Dermis microvascular lymphatic vessel endothelial cell (primary cell): ENCODE results near the gene MAPT. TPM values are rescaled to one million over a fixed set of nuclear protein-coding genes. Genes with fewer than 3 reads are reported as not detected.
"Not testable (repeated sequence)": the region's sequence is repeated elsewhere in the genome, so short reads cannot be mapped to it uniquely, and the experiment has no call there.

Experiments used
- DNase-seq, 2 donors: peaks; one replicate each; pipeline versions ENCODE4 v3.0.0 to v3.0.0-alpha.2; 2010; ENCODE audit warnings: low read depth in 2 of 2
- total RNA-seq: library from RNA; depleted of rRNA; stranded (reverse); fragments of >200 nt; gene quantifications from 2 replicates; pipeline ENCODE4 v1.2.1, GENCODE V29; 2014

MAPT gene
- total RNA-seq, 1 donor from 2014 or later = not detected

DNA sequence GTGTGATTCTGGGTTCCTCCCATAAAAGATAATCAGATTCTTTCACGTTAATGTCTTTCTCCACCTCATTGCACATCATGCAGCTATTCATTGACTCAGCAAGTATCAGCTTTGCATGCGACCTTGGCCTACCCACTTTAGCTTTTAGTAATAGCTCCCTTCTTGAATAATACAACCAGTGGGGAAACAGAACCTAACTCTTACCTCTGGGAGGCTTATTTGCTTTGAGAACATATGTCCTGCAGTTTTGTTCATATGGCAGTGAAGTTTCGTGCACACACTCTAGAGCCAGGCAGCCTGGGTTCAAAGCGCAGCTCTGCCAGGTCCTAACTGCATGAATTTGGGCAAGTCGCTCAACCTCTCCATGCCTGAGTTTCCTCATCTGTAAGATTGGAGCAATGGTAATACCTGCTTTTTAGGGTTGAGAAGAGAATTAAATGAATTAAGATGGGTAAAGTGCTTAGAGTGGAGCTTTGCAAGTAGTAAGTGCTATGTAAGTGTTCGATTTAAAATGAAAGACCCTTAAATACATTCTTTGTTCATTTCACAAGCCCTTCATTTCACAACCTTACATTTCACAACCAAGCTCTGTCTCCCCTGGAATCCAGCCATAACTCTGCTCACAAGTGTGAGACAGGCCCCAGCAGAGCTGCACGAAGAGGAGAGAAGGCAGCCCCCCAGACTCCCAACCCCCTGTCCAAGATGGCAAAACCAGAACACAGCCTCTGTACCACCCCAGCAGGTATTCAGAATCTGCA, 29.3 kb downstream of the MAPT start:
- no peak for DNase-seq

GRCh38 chr17:45924332-45924820, 30.0 kb downstream of the MAPT start:
- DNase-seq = no peak

DNA sequence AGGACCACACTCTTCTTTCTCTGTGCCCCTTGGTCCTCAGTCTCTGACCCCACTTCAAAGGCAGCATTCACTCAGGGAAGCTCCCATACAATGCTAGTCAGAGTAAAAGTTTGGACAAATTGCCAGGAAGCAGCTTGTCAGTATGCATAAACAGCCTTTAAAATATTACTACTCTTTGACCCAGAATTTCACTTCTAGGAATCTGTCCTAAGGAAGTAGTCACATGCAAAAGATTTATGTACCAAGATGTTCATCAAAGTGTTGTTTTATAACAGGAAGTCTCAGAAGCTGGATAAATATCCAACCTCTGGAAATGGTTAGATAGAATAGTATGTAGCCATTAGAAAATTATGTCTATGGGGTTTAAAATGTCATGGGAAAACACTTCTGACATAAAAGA, 31.0 kb downstream of the MAPT start:
- no peak for DNase-seq

DNA sequence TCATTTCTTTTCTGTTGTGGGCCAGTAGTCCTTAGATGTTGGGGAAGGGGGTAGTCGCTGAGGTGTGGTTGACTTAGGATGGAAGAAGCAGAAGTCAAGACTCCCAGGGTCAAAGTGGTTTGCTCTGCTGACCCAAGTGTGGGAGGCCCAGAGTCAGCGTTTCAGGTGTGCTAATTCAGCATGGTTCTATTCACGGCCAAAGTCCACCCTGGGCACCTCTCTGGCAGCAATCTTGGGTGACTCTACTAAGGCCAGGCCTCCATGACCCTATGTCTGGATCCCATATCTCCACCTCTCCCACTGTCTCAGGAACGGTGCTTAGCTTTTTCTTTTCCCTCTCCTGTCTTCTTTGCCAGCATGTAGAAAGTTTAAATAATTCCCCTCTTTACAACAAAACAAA, 32.9 kb downstream of the MAPT start:
- DNase-seq = no peak

DNA sequence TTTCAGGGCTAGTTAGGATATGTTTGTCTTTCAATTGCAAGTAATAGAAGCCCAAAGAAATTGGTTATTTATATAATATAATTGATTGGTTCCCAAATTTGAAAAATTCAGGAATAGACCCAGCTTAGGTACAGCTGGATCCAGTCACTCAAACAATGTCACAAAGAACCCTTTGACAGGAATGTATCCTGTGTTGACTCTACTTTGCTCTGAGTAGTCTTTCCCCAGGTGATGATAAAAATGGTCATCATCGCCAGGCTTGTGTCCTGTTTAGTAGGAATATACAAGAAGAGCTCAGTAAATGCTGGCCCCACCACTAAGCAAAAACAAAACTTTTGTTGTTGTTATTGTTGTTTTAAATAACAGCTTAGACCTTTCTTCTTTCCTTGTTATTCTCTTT, 35.0 kb downstream of the MAPT start:
- no peak for DNase-seq

- no peak for DNase-seq
These were observed 36.1 kb downstream of the MAPT start for GRCh38 chr17:45930420-45930951.

- DNase-seq = no peak
These were observed 37.3 kb downstream of the MAPT start for GRCh38 chr17:45931677-45932076.

DNA sequence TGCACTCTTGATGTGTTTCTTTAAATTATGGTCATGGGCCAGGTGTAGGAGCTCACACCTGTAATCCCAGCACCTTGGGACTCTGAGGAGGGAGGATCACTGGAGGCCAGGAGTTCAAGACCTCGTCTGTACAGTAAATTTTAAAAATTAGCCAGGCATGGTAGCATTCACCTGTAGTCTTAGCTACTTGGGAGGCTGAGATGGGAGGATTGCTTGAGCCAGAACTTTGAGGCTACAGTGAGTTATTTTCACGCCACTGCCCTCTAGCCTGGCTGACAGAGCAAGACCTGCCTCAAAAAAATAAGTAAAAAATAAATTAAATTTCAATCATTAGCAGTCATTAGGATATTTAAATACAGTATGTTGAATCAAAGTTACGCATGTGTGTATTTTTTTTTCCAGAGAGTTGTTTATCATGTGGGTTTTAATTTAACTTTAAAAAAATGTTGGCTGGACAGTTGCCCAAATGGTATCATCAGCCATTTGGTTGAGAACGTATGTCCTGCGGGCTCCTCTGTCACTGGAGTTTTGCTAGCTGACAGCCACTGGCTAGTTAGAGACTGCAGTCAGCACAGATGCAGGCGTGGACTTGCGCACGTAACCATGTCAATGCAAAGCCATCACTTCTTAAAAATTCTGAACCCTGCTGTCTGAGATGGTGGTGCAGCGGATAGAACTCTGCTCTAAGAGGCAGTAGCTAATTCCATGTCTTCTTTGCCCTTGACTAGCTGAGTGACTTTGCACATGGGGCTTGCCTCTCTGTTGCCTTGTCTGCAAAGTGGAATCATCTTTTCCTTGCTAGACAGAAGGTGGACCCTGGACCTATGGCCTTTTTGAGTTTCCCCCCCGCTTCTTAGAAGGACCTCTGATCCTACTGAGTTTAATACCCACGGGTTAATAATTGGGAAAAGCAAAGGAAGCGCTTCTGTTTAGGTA, 40.0 kb downstream of the MAPT start:
- no peak for DNase-seq

DNA sequence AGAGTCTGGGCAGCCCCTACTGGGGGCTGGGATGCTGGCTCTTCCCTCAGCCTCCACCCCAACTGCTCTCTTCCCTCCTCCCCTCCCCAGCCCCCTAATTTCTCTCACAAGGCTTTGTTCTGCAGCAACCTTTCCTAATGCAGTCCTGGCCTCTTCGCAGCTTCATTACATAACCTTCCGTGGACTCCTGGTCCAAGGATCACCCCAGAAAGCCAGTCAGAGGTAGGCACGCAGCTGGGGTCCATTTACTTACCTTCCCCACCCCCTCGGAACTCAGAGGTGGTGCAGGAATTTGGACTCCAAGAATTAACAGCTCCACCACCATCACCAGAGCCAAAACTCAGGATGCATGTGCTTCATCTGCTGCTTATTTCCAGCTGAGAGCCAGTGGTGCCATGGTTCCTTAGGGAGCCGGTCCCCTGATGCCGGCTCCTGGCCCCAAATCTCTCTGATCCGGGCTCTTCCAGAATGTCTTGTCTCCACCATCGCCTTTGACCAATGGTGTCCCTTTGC, 40.9 kb downstream of the MAPT start:
- no peak for DNase-seq

DNA sequence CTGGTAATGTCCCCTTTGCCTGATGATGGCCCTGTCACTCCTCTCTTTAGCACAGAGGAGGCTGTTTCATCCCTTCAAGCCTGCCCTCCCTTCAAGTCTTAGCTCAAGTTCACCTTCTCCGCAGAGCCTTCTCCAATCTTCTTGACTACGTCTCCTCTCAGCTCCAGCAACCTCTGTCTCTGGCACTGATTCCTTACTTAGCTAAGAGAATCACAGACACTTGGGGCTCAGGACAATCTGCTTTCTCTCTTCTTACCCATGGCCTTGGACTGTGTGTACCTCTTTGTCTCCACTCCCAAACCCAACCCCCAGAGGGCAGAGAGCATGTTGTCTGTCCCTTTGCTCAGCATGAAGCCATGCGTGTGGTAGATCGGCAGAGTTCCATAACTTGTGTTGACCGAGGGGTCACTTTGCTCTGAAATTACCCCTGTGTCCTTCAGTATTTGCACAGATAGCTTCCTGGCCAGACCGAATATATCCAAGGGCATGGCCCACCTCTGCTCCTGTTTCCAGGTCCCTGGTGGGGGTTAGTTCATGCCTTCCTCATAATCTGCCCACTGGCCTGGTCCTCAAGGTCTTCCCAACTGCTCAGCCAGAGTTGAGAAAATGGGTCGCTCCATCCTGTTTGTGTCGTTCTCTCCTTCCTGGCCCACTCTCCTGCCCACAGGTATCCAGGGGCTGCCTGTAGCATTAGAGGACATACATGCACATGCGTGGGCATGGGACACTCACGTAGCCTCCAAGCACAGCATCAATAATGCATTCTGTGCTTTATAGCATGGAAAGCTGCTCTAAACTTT, 41.6 kb downstream of the MAPT start:
- DNase-seq = no peak

GRCh38 chr17:45936610-45937009, 42.3 kb downstream of the MAPT start:
- DNase-seq = no peak

- not testable (repeated sequence) for DNase-seq
These were observed 42.8 kb downstream of the MAPT start for GRCh38 chr17:45937186-45937585.

DNA sequence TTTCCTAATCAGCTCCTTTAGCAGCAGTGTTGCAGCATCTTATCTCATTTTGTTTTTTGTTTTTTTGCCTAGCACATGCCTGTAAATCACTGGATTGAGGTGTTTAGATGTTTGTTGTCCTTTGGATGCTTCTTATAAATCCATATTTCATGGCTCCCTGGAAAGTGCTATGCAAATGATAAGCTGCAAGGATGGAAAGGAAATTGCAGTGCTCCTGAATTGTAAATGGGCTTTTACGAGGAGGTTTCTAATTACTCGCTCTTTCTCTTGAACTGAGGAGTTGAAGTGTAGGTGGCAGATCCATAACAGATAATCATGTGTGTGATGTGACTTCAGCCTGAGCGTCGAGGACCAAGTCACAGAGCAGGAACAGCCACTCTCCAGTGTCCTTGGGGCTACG, 45.0 kb downstream of the MAPT start:
- DNase-seq = no peak

GRCh38 chr17:45940293-45940692, 45.9 kb downstream of the MAPT start:
- no peak for DNase-seq

GRCh38 chr17:45940826-45941225, 46.5 kb downstream of the MAPT start:
- no peak for DNase-seq

GRCh38 chr17:45941395-45941794, 47.0 kb downstream of the MAPT start:
- DNase-seq = no peak

- DNase-seq = no peak
These were observed 47.9 kb downstream of the MAPT start for GRCh38 chr17:45942284-45942683.

GRCh38 chr17:45946841-45947256, 52.5 kb downstream of the MAPT start:
- DNase-seq = no peak

DNA sequence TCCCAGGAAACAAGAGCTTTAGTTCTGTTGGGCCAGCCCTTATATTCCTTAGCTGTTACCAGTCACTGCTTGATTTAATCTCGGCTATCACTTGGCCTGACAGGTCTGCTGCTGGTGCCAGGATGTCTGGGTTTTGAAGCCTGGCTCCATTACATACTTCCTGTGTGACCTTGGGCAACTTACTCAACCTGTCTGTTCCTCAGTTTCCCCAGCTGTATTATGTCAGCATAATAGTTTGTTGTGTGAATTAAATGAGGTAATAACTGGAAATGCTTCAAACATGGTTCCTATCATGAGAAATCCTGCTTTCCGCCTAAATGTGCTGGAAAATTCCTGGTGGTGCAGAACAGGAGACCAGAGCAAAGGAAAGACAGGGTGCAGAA, 54.1 kb downstream of the MAPT start:
- DNase-seq = no peak

DNA sequence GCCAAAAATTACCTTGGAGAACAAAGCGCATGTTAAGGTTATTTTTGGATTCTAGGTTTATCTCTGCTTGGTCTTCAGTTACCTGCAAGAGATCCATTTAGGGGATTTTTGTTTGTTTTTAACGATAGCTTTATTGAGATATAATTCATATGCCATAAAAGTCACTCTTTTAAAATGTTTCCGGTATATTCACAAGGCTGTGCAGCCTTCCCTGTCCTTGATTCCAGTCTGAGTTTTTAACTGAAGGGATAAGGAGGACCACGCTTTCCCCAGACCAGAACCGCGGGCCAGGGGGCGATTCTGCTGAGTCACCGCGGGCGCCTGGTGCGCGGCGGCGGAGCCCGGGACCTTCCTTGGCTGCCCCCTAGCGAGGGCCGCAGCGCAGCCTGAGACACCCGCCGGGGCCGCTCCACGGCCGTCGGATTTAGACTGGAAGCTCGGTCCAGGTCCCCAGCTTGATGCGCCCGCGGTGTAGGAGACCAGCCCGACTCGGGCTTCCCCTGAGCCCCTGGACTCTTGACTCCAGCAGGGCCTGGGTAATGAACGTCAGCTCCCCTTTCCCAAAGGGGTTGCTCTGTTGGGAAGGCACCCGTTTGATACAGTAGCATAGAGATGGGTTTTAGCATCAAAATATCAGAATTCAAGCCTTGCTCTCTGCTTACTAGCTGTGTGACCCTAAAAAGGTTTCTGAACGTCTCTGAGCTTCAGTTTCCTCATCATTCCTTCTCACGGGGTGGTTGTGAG, 54.7 kb downstream of the MAPT start:
- DNase-seq = peak; percentile 21 to 65
